ENCODE data around the gene SMPDL3A. TPM values are rescaled to one million over a fixed set of nuclear protein-coding genes. Genes with fewer than 3 reads are reported as not detected.
A peak's percentile ranks its signal among the peaks of the same experiment; 100 is the strongest.

The SMPDL3A gene
- total RNA-seq, 1 experiment from 2014 or later = 0.59 TPM

DNA sequence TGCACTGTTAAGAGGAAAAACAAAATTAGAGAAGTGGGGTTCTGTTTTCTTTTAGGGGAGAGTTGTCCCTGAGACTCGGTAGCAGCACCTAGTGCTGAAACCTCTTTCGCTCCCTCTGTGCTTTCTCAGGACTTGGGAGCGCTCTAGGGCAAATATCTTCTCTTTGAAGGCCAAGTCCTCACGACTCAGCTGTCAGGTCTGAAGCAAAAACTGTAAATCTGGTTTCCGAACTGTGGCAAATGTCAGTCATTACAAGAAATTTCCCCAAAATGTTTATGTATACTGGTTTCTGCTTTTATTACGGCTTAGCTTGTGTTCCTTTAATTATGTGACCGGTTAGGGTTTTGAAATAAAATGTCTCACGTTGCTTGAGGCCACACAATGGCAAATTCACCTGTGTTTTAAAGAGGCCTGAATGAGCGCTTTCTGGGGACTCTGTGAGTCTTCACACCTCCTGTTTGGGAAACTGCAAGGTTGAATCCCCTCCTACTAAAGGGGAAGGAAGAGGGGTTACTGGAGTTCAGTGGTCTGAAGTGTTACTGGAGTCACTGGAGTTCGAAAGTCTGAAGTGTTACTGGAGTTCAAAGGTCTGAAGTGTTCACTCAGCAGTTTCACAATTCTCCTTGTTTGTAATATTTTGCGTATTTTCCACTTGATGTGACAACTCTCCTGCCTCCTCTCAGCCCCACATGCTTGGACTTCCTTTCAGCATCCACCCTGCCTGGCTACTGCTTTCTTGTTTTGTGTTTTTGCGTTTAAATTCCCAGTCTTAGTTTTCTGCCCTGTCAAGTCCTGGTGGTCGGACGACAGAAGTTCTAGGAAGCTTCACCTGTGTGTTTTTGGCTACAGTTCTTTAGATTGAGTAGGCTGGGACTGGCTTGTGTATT is 1.6 kb downstream of the SMPDL3A start:
- H2BK15ac ChIP-seq (ENCODE audit: low read depth, low read length) = no peak overlapping the region
- H3K4me2 ChIP-seq (ENCODE audit: insufficient read depth, insufficient read length, low read length) = peak overlapping the region; percentile 93
- no peak overlapping the region for H4K5ac ChIP-seq (ENCODE audit: insufficient read length, low read depth, low read length)
- no peak overlapping the region for H3T11ph ChIP-seq (ENCODE audit: low read length)
- H2BK5ac ChIP-seq (ENCODE audit: insufficient read length, low read length) = no peak overlapping the region
- H3K79me1 ChIP-seq (ENCODE audit: insufficient read depth, low read depth, low read length, poor library complexity, severe bottlenecking) = no peaks in the 10 kb centered on the region
- no peak overlapping the region for H2BK20ac ChIP-seq (ENCODE audit: low read depth, low read length, poor library complexity, severe bottlenecking)
- H3K23me2 ChIP-seq (ENCODE audit: insufficient read length, low read depth, low read length, poor library complexity, severe bottlenecking) = peaks cover 11% of the 10 kb centered on the region
- H3K27me3 ChIP-seq (ENCODE audit: insufficient read depth, low read length) = peaks cover 3% of the 10 kb centered on the region; the same call in 1 of the 2 replicates
- no peak overlapping the region for H2AK5ac ChIP-seq (ENCODE audit: insufficient read length, low read length)
- H2BK120ac ChIP-seq (ENCODE audit: low read depth, low read length, poor library complexity, severe bottlenecking) = no peak overlapping the region
- peak overlapping the region; percentile 25 for H3K9ac ChIP-seq (ENCODE audit: extremely low read depth, insufficient read length, low read length)
- Mint-ChIP-seq H3K9me3 (no peaks in the 10 kb centered on the region; a peak in 1 of 5 replicates), H3K4me3 (peak overlapping the region; percentile 84 to 90), H3K27me3 (ENCODE audit: low read depth) (peaks cover 36% of the 10 kb centered on the region), H3K36me3 (ENCODE audit: insufficient read depth in 1 of 3, low read depth in 3 of 3) (no peaks in the 10 kb centered on the region), H3K27ac (peak overlapping the region in 1 of 3 experiments; percentile 96; a peak in 1 of 7 replicates), H3K4me1 (peaks cover 41 to 43% of the 10 kb centered on the region in 2 experiments)
- H3K27ac ChIP-seq (ENCODE audit: insufficient read length, low read depth, low read length) = no peak overlapping the region
- H3K79me2 ChIP-seq (ENCODE audit: insufficient read depth, low read length) = no peaks in the 10 kb centered on the region
- no peak overlapping the region for H3K14ac ChIP-seq (ENCODE audit: insufficient read depth, low read length)
- H3K18ac ChIP-seq (ENCODE audit: insufficient read length, low read depth, low read length) = no peak overlapping the region
- DNase-seq = no peak
- H3K9me3 ChIP-seq (ENCODE audit: control insufficient read depth, low read depth, low read length) = no peaks in the 10 kb centered on the region
- no peak overlapping the region for H4K91ac ChIP-seq (ENCODE audit: insufficient read length, low read depth, low read length)
- no CpG with 5 or more reads among the region's 14 CpGs for WGBS (ENCODE audit: extremely low coverage, insufficient read length, low lambda C conversion rate)
- H3K23ac ChIP-seq (ENCODE audit: insufficient read length, low read depth, low read length) = no peak overlapping the region
- peaks cover 5% of the 10 kb centered on the region; the same call in 1 of the 2 replicates for H3K4me1 ChIP-seq (ENCODE audit: insufficient read depth, low read length)
- no peak overlapping the region for H2BK12ac ChIP-seq (ENCODE audit: insufficient read length, low read depth, low read length)
- H3K4ac ChIP-seq (ENCODE audit: low read depth, low read length) = no peak overlapping the region
- TF ChIP-seq, protein P1, sequence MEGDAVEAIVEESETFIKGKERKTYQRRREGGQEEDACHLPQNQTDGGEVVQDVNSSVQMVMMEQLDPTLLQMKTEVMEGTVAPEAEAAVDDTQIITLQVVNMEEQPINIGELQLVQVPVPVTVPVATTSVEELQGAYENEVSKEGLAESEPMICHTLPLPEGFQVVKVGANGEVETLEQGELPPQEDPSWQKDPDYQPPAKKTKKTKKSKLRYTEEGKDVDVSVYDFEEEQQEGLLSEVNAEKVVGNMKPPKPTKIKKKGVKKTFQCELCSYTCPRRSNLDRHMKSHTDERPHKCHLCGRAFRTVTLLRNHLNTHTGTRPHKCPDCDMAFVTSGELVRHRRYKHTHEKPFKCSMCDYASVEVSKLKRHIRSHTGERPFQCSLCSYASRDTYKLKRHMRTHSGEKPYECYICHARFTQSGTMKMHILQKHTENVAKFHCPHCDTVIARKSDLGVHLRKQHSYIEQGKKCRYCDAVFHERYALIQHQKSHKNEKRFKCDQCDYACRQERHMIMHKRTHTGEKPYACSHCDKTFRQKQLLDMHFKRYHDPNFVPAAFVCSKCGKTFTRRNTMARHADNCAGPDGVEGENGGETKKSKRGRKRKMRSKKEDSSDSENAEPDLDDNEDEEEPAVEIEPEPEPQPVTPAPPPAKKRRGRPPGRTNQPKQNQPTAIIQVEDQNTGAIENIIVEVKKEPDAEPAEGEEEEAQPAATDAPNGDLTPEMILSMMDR (conservative IDR thresholded peaks at IDR 0.05) = no peak
- H2AFZ ChIP-seq (ENCODE audit: low read length) = peak overlapping the region; percentile 44
- H3K56ac ChIP-seq (ENCODE audit: insufficient read length, low read depth, low read length) = no peak overlapping the region
- no peak overlapping the region for H4K8ac ChIP-seq (replicated peaks; ENCODE audit: insufficient read length, low read depth, low read length)
- H4K20me1 ChIP-seq (ENCODE audit: control insufficient read depth, insufficient read depth, insufficient read length) = no peaks in the 10 kb centered on the region
